Activated CD4-positive, alpha-beta T cell treated with anti-CD3 and anti-CD28 coated beads, Interleukin-2, Interleukin-4, amounts not matched to agents 100 ng/mL and 50 ng/mL, durations not matched to agents 16 hours and 8 hours (primary cell): ENCODE data around the gene SLC38A5.
"Not testable (repeated sequence)": the region's sequence is repeated elsewhere in the genome, so short reads cannot be mapped to it uniquely, and the experiment has no call there.

Source experiments
- DNase-seq: peaks from one replicate; pipeline ENCODE4 v3.0.0-alpha.2; 2020; ENCODE audit warnings: low spot score

Gene SLC38A5

DNA sequence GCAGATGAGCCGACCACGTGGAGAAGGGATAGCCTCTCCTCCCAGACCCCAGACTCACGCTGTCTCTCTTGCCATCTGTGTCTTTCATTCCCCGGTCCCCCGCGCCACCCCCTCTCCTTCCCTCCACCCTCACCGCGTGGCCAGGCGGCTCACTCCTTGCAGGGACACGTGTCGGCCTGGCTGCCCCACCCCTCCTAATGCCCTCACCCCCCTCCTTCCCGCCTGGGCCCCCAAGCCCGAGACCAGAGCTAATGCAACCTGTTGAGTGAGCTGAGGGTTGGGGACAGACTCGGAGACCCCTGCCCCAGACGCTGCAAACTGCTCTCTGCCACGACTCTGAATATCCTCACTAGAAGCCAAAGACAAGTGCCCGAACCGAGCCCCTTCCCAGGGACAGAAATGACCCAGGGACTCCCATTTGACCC is 1.8 kb downstream of the SLC38A5 start:
- peak; percentile 47 for DNase-seq

DNA sequence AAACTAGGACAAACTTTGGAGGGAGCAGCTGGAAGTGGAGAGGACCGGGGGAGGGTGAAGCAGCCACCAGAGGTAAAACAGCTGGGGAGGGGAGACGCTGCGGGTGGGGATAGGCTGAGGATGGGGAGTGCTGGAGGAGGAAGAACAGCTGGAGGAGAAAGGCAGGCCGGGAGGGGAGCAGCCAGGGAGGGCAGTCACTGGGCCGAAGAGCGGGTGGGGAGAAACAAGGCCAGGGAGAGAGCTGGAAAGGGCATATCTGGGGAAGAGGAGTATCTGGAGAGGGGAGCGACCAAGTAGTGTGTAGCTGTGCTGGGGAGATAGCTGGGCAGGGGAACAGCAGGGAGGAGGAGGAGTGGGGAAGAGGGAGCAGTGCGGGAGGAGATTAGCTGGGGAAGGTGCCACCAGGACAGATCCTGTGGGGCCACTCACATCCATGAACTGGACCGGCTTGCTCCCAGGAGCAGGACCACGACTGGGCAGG is 2.7 kb downstream of the SLC38A5 start:
- no peak for DNase-seq

DNA sequence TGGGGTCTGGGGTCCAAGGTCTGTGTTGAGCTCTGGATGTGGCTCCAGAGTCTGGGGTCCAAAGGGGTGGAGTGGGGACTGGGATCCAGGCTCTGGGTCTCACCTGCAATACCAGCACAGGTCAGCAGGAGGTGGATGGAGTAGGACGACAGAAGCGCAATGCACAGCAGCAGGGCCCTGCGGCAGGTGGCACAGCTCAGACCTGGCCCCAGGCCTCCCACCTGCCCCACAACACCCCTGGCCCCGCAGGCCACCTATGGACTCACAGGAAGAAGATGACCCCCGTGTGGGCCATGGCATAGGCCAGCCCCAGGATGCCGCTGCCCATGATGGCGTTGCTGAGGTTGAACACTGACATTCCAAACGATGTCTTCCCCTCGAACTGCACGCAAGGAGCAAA is 3.4 kb downstream of the SLC38A5 start:
- peak; percentile 31 for DNase-seq

DNA sequence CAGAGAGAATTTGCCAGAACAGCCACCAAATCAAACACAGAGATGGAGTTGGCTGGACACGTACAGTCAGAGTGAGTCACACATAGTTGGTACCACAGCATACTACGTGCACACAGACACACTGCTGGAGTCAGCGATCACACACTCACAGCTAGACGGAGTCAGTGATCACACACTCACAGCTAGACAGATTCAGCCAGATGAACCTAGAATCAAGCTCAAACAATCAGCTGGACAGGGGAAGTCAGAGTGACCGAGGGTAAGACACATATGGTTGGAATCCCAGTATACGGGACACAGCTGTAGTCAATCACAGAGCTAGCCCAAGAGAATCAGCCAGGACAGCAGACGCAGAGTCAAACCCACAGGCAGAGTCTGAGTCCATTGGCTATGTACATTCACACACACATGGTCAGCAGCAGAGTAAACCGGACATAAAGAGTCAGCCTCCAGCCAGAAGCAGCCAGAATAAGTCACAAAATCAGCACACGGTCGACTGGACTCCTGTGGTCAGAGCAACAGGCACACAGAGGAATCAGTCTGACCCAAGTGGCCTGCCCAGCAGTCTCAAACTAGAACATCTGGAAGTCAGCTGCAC is 4.6 kb downstream of the SLC38A5 start:
- no peak for DNase-seq

DNA sequence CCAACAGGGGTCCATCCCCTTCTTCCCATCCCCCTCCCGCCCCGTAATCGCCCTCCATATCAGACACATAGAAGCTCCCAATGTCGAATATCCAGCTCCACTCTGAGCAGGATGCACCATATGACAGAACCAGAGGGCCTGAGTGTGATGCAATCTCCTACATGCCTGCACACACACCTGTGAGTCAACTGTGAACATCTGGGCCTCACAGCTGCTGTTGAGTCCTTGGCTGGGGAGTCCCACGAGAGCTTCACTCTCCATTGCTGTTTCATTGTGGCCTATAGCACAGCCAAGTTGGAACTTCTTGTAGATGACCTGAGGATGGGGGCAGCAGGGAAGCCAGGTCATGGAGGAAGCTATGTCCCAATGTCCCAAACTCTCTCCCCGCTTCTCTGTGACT is 8.2 kb downstream of the SLC38A5 start:
- peak; percentile 33 for DNase-seq

DNA sequence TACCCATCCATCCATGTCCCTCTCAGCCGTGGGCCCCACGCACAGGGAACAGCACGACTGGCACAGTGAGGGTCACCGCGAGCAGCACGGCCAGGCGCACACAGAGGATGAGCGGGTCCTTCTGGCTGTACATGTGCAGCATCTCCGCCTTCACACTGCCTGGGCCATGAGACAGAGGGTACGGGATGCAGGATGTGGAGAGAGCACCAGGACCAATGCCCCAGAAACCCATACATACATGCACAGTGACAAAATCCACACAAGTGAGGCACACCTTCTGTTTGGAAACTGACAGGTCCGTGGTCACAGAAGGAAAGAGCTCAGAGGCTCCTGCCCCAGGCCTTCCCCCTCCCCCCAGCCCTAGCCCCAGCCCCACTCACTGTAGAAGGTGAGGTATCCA is 9.5 kb downstream of the SLC38A5 start:
- no peak for DNase-seq

DNA sequence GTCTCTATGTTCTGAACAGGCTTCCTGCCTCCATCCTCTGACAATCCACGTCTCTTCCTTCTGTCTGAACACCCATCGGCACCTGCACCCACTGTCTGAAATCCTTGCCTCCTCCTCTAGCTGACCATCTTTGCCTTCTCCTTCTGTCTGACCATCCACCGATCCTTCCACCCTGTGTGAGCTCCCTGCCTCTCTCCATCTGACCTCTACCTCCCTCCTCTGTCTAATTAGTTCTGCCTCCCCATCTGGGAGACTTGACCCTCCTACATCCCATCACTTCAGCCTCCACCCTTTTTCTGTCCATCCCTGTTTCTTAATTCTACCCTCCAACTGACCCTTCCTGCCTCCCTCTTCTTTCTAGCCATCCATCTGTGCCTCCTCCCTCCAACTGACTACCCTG is 10.0 kb downstream of the SLC38A5 start:
- DNase-seq = no peak

DNA sequence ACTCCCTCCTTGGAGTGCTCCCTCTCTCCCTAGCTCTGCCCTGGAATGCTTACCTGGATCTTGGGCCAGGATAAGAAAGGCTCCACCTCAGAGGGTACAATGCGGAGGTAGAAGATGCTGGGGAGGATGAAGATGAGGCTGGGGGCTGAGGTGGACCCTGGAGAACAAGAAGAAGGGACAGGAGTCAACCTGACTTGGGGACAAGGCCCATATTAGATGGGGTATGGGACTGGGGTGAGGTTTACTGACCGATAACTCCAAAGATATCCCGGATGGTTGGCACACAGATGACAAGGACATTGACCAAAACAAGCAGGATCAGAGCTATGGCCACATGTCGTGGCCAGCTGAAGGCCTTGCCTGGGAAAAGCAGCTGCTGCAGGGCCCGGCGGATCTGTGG is 10.6 kb downstream of the SLC38A5 start:
- no peak for DNase-seq

DNA sequence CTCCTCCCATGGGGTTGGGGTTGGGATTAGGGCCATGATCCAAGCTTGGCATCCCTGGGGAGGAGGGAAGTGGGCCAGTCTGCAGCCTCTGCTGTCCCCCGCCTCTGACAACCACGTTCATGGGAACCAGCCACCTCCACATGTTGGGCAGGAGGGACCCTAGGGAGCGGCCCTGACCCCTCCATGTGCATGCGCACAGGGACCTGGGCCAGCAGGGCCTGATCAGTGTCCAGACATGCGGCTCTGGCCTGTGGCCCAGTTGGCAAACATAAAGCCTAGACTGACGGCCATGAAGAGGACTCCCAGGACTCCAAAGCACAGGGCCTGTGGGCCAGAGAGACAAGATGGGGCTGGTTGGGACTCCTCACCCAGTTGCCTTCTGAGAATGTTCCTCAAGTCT is 11.3 kb downstream of the SLC38A5 start:
- no peak for DNase-seq

DNA sequence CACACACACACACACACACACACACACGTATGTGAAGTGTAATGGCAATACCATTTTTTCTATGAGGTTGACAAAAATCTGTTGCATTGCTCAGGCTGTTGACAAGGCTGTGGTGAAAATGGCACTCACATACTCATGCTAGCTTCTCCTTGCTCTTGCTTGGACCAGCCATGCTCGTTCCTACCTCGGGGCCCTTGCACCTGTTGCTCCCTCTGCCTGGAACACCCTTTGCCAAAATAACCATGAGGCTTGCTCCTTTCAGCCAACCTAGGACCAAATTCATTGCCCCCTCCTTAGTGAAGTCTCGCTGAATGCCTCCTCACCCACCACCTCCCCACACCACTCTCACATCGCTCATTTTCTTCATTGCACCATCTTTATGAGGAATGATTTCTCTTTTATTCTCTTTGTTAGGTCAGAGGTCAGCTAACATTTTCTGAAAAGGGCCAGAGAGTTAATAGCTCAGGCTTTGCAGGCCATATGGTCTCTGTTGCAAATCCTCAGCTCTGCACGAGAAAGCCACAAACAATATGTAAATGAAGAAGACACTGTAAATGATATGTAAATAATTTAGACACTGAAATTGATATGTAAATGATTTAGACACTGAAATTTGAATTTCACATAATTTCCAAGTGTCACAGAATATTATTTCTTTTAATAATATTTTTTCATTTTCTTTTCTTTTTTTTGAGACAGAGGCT is 13.3 kb downstream of the SLC38A5 start:
- no peak for DNase-seq

DNA sequence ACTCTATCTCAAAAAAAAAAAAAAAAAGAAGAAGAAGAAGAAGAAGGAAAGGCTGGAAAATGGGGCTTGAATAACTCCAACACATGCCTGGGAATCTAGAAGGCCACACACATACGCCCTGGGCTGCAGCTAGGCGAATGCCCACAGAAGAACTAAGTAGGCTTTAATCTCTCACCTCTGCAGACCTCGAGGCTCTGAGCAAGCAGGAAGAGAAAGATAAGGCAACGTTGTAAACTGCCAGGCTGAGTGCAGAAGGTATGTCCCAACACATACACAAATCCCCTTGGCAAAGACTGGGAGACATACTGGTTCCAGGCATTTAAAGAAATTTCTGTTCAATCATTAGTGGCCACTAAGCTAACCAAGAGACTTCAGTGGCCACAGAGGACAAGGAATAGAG is 18.4 kb downstream of the SLC38A5 start:
- no peak for DNase-seq

DNA sequence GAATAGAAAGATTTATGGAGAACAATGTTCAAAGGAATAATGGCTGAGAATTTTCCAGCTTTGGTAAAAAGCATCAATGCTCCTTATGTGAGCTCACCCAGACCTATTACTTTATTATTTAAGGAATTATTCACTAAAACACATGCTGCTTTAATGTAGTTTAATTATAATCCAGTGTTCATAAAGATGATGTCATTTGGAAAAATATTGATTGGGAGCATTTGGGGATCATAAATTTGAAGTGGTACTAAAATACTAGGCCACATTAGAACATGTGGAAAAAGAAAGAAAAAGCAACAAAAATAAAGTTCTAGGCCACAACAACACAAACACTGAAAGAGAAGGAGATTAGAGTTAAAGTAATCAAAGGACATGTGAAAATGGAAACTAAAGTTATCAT is 20.0 kb downstream of the SLC38A5 start:
- no peak for DNase-seq

DNA sequence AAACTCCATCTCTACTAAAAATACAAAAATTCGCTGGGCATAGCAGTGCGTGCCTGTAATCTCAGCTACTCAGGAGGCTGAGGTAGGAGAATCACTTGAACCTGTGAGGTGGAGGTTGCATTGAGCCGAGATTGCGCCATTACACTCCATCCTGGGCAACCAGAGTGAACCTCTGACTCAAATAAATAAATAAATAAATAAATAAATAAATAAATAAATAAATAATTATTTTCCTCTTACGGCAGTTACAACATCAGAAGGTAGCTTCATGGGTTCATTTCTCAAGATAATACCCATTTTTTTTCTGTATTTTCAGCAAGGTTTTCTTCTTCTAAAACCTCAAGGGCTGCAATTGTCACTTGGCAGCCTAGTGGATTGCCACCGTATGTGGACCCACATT is 22.9 kb downstream of the SLC38A5 start:
- not testable (repeated sequence) for DNase-seq

DNA sequence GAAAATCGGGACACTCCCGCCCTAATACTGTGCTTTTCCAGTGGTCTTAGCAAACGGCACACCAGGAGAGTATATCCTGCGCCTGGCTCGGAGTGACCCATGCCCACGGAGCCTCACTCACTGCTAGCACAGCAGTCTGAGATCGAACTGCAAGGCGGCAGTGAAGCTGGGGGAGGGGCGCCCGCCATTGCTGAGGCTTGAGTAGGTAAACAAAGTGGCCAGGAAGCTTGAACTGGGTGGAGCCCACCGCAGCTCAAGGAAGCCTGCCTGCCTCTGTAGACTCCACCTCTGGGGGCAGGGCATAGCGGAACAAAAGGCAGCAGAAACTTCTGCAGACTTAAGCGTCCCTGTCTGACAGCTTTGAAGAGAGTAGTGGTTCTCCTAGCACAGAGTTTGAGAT is 36.3 kb downstream of the SLC38A5 start:
- DNase-seq = not testable (repeated sequence)

DNA sequence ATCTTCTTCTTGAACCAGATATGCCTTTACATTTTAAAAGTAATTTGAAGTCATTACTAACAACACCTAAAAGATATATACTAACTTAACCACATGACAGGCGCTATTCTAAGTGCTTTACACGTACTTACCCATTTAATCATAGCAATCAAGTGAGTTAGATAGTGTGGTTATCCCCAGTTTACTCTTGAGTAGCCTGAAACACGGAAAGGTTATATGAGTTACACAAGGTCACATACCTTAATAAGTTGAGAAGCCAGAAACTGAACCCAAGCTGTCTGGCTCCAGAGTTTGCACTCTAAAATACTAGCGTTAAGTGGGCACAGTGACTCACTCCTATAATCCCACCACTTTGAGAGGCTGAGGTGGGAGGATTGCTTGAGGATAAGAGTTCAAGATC is 39.9 kb downstream of the SLC38A5 start:
- not testable (repeated sequence) for DNase-seq

DNA sequence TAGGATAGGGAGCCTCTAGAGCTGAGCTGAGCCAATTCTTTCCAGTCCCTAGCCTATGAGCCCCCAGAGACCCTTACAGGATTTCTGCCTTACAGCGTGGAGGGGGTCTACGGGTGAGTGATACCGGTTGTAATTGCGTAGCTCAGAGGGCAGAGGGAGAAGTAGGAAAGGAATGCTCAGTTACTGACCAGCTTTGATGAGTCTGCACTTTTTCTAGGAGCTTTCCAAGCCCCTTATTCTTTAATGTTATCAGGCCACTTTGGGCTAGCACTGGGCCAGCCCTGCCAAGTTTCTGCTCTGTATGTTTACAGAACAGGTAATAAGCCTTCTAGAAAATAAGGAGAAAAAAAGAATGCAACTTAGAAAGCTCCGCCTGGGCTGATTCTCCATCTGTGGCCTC is 40.5 kb downstream of the SLC38A5 start:
- not testable (repeated sequence) for DNase-seq

DNA sequence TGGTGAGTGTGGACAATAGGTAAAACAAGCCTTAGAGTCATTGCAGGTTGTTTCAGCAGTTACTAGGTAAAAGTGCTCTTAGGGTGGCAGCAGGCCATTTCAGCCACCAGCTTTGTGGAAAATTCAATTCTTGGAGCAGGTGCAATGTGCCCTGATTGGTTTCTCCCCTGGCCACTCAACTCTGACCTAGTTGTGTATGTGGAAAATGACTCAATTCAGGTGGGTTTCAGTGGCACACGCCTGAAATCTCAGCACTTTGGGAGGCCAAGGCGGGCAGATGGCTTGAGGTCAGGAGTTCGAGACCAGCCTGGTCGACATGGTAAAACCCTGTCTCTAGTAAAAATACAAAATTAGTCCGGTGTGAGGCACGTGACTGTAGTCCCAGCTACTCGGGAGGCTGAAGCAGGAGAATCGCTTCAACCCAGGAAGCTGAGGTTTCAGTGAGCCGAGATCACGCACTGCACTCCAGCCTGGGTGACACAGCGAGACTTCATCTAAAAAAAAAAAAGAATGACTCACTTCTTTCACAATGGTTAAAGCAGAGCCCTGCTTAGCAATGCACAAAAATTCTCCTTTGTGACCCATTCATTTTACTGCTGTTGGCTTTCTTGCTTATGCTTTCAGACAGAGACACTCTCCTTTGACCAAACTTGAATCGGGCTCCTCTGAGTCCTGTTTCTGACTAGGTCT is 42.9 kb downstream of the SLC38A5 start:
- not testable (repeated sequence) for DNase-seq

DNA sequence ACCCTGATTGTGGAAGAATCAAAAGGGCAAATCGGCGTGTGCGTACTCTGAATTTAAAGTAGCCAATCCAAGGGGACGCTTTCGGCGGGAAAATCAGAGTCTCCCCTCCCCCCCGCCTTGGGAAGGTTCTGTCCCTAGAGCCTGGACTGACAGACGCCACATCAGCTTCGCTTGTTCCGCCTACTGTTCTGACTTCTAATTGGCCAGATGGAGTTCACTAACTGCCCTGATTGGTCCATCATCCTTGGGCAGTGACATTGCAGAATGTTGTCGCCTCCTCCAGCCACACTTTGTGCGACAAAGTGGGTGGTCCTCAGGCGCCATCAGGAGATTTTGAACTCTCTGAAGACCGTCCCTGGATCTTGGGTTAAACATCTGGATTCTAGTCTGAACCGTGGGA is 58.2 kb downstream of the SLC38A5 start, which contains the start of gene SSX4B:
Gene SSX4B (minus strand): TSS at position 101 of the 400 bp plus-strand sequence. CDS start 588 bp downstream, outside the sequence.
- not testable (repeated sequence) for DNase-seq
